HL-60 (cell line): ENCODE results near the gene CASP4.

Experiments used
- DNase-seq, 2 experiments: peaks; one replicate each; pipeline ENCODE4 v3.0.0-alpha.2; 2010 to 2020; ENCODE audit warnings: low read depth in 1 of 2, low spot score in 1 of 2
- H3K27ac ChIP-seq: fragments of 250-450 bp; sonication (Bioruptor Pico); replicated peaks from 2 replicates; pipeline ENCODE4 v1.5.1; 2020; ENCODE audit warnings: mild to moderate bottlenecking, moderate library complexity
- H3K27me3 ChIP-seq: fragments of 250-450 bp; sonication (Bioruptor Pico); 2 replicates; pipeline ENCODE4 v1.5.1; 2021; ENCODE audit warnings: mild to moderate bottlenecking, moderate library complexity; ENCODE audit not compliant: insufficient read depth, poor library complexity, severe bottlenecking
- H3K4me3 ChIP-seq: replicated peaks from 2 replicates; pipeline ENCODE4 v1.5.1; 2011; ENCODE audit warnings: mild to moderate bottlenecking, control low read depth, low read length; ENCODE audit not compliant: insufficient read depth
- CTCF ChIP-seq: IDR thresholded peaks from one replicate; pipeline ENCODE4 v1.5.1; 2011; ENCODE audit warnings: low read length, control low read depth, inconsistent platforms; ENCODE audit not compliant: insufficient read depth
- GABPA ChIP-seq: IDR thresholded peaks from 2 replicates; pipeline ENCODE4 v1.6.1; 2012; ENCODE audit warnings: low read depth
- POLR2AphosphoS5 ChIP-seq: IDR thresholded peaks from 2 replicates; pipeline ENCODE4 v1.6.1; 2012; ENCODE audit warnings: low read depth
- REST ChIP-seq: IDR thresholded peaks from 2 replicates; pipeline ENCODE4 v1.6.1; 2012; ENCODE audit warnings: low read depth; ENCODE audit not compliant: insufficient replicate concordance
- SPI1 ChIP-seq: IDR thresholded peaks from 2 replicates; pipeline ENCODE4 v1.6.1; 2012; ENCODE audit warnings: low read depth, mild to moderate bottlenecking, borderline replicate concordance

Gene CASP4

GRCh38 chr11:105003151-105003550 lies 34.8 kb upstream of the CASP4 start:
- DNase-seq: no peak
- H3K4me3 ChIP-seq: no peak overlapping the region
- no peak for TF ChIP-seq GABPA
- TF ChIP-seq SPI1: no peak
- no peak for TF ChIP-seq REST
- TF ChIP-seq CTCF: no peak
- no peak for TF ChIP-seq POLR2AphosphoS5
- no peak overlapping the region for H3K27ac ChIP-seq
- H3K27me3 ChIP-seq: no peaks in the 10 kb centered on the region

- no peak for TF ChIP-seq GABPA
- TF ChIP-seq CTCF: no peak
- TF ChIP-seq REST: no peak
- no peak for TF ChIP-seq POLR2AphosphoS5
- TF ChIP-seq SPI1: no peak
- DNase-seq: peak in 1 of 2 experiments; percentile 3
Measured at GRCh38 chr11:105000797-105001196, 32.4 kb upstream of the CASP4 start.

GRCh38 chr11:105000167-105000566 lies 31.8 kb upstream of the CASP4 start:
- Histone ChIP-seq H3K27ac (no peak overlapping the region), H3K27me3 (no peaks in the 10 kb centered on the region), H3K4me3 (no peak overlapping the region)
- no peak for DNase-seq
- no peak for TF ChIP-seq POLR2AphosphoS5
- TF ChIP-seq SPI1: no peak
- no peak for TF ChIP-seq GABPA
- no peak for TF ChIP-seq REST
- no peak for TF ChIP-seq CTCF

More at GRCh38 chr11:105000797-105001196, 32.4 kb upstream of the CASP4 start:
- Histone ChIP-seq H3K4me3 (no peak overlapping the region), H3K27me3 (no peaks in the 10 kb centered on the region), H3K27ac (no peak overlapping the region)
